ENCODE data around the gene CAPRIN1. TPM values are rescaled to one million over a fixed set of nuclear protein-coding genes. Genes with fewer than 3 reads are reported as not detected.

Gene CAPRIN1
- polyA plus RNA-seq, 2 of the 4 experiments (the other 2 are of a cell fraction): 159 to 255 TPM

- WGBS (ENCODE audit: missing lambda C conversion rate): 60% methylated on average over 2 of the region's 2 CpGs
- Histone ChIP-seq H3K4me1 (peaks cover 5% of the 10 kb centered on the region; the same call in 2 of the 3 replicates), H3K4me3 (no peak overlapping the region), H3K9me3 (no peaks in the 10 kb centered on the region), H3K4me2 (no peak overlapping the region), H3K27ac (no peak overlapping the region)
- no peak for DNase-seq (ENCODE audit: low read depth in 1 of 2, low spot score in 1 of 2)
- no peak for FAIRE-seq
- ChIA-PET CTCF (interaction anchor here (0.6 to 1.5 kb wide), 4 partner anchors 10 to 15 kb away, joined by 3 to 7 read pairs (median 5); no protein-coding TSS in a partner anchor), POLR2A (interaction anchor here (1.2 kb wide), 1 partner anchor 20 kb away, joined by 3 read pairs; no protein-coding TSS in a partner anchor)
- TF ChIP-seq RARB (CRISPR knock-in tag; IDR thresholded peaks at IDR 0.05) (no peak), EHMT2 (IDR thresholded peaks at IDR 0.05; ENCODE audit: low read depth) (no peak), FOXS1 (CRISPR knock-in tag; IDR thresholded peaks at IDR 0.05) (no peak), BCL3 (IDR thresholded peaks at IDR 0.05) (no peak), POLR2A (IDR thresholded peaks at IDR 0.05; ENCODE audit: low read length) (no peak), HOXA7 (CRISPR knock-in tag; IDR thresholded peaks at IDR 0.05) (no peak), SREBF2 (IDR thresholded peaks at IDR 0.05) (no peak), JUNB (IDR thresholded peaks at IDR 0.05) (no peak), NFE2L2 (conservative IDR thresholded peaks at IDR 0.05; ENCODE audit: low read length) (no peak), SMC3 (IDR thresholded peaks at IDR 0.05) (no peak), CTCF (IDR thresholded peaks at IDR 0.05) (no peak), RCOR1 (IDR thresholded peaks at IDR 0.05; ENCODE audit: low read depth, low read length) (no peak), CBX8 (IDR thresholded peaks at IDR 0.05) (no peak), USF2 (IDR thresholded peaks at IDR 0.05) (no peak), FOSL2 (IDR thresholded peaks at IDR 0.05) (no peak), FOSL2 (CRISPR knock-in tag; IDR thresholded peaks at IDR 0.05) (no peak), HEYL (CRISPR knock-in tag; IDR thresholded peaks at IDR 0.05) (no peak), TFCP2L1 (CRISPR knock-in tag; IDR thresholded peaks at IDR 0.05) (no peak), BHLHE40 (IDR thresholded peaks at IDR 0.05; ENCODE audit: low read depth, low read length) (no peak), KDM5A (IDR thresholded peaks at IDR 0.05) (no peak), CHD4 (IDR thresholded peaks at IDR 0.05; ENCODE audit: borderline replicate concordance) (no peak)
- ATAC-seq: no peak
Observed at GRCh38 chr11:34075178-34075820, 23.8 kb downstream of the CAPRIN1 start.

GRCh38 chr11:34080609-34081008, 29.1 kb downstream of the CAPRIN1 start:
- Histone ChIP-seq H3K9me3 (no peaks in the 10 kb centered on the region), H3K27ac (no peak overlapping the region), H3K4me2 (no peak overlapping the region), H3K4me3 (no peak overlapping the region), H3K4me1 (no peaks in the 10 kb centered on the region; the same call in 2 of the 3 replicates)
- ChIA-PET POLR2A (interaction anchor here (1.3 kb wide), 1 partner anchor 30 kb away, joined by 3 read pairs; no protein-coding TSS in a partner anchor), CTCF (interaction anchor here (0.7 to 1.6 kb wide), 2 partner anchors 84 to 272 kb away, joined by 3 read pairs; no protein-coding TSS in a partner anchor)
- FAIRE-seq (no peak), ATAC-seq (no peak), DNase-seq (ENCODE audit: low read depth in 1 of 2, low spot score in 1 of 2) (no peak)
- no peak for TF ChIP-seq EP300 (IDR thresholded peaks at IDR 0.05)
- no peak for TF ChIP-seq CHD4 (IDR thresholded peaks at IDR 0.05; ENCODE audit: borderline replicate concordance)
- no peak for TF ChIP-seq MYC (IDR thresholded peaks at IDR 0.05; ENCODE audit: borderline replicate concordance, low read length)
- TF ChIP-seq NFE2L2 (conservative IDR thresholded peaks at IDR 0.05; ENCODE audit: low read length): no peak
- no peak for TF ChIP-seq CEBPB (IDR thresholded peaks at IDR 0.05)
- TF ChIP-seq RAD21 (conservative IDR thresholded peaks at IDR 0.05 in 1 of 2, IDR thresholded peaks at IDR 0.05 in 1 of 2): no peak
- TF ChIP-seq RCOR1 (IDR thresholded peaks at IDR 0.05; ENCODE audit: low read depth, low read length): no peak
- WGBS (ENCODE audit: missing lambda C conversion rate): 85% methylated on average over 4 of the region's 4 CpGs
